Spleen (tissue), 7 donors: ENCODE data around the gene AGT.

Experiments
- CTCF ChIP-seq, 11 experiments: fragments of 200-600 bp in 7 of 11; fragments of 450-650 bp in 4 of 11; sonication (generic) in 4 of 11; IDR thresholded peaks in 8 of 11; conservative IDR thresholded peaks in 3 of 11; 1 replicate in 7 of 11; 2 replicates in 4 of 11; pipeline versions ENCODE4 v1.4.0 to v1.8.0; 2016 to 2021; ENCODE audit warnings: antibody characterized with exemption in 11 of 11, inconsistent platforms in 4 of 11, mild to moderate bottlenecking in 1 of 11
- POLR2A ChIP-seq, 3 donors: fragments of 450-650 bp; IDR thresholded peaks; one replicate each; pipeline ENCODE4 v1.5.1; 2017; ENCODE audit warnings: antibody characterized with exemption in 3 of 3, mild to moderate bottlenecking in 1 of 3
- POLR2AphosphoS5 ChIP-seq, 3 donors: sonication (generic); formaldehyde crosslinking; IDR thresholded peaks; one replicate each; pipeline ENCODE4 v1.5.1; 2017; ENCODE audit warnings: antibody characterized with exemption in 3 of 3
- donor health status: DM: no; HTN: no; CAD: no; lungs with moderate emphysema.
- donor health status: DM: no; HTN: no; CAD: no.
- donor health status: DM: no; HTN: no; CAD: no.

GRCh38 chr1:230696218-230696617 is 17.7 kb downstream of the AGT start:
- TF ChIP-seq CTCF (IDR thresholded peaks at IDR 0.05 in 8 of 11, conservative IDR thresholded peaks at IDR 0.05 in 3 of 11), result no peak
- TF ChIP-seq POLR2AphosphoS5 (IDR thresholded peaks at IDR 0.05), result no peak
- TF ChIP-seq POLR2A (IDR thresholded peaks at IDR 0.05), result no peak
